Activated CD4-positive, alpha-beta T cell treated with anti-CD3 and anti-CD28 coated beads for 1 hour (primary cell): Measurements from ENCODE around the gene LRRK1.

ENCODE experiments used
- DNase-seq: peaks from one replicate; pipeline ENCODE4 v3.0.0-alpha.2; 2020

The LRRK1 gene

GRCh38 chr15:100940767-100941379 is 21.7 kb downstream of the LRRK1 start:
- DNase-seq = no peak

GRCh38 chr15:100941536-100941935 is 22.4 kb downstream of the LRRK1 start:
- no peak for DNase-seq

- DNase-seq = no peak
These were observed 23.7 kb downstream of the LRRK1 start for GRCh38 chr15:100942656-100943425.

- no peak for DNase-seq
These were observed 25.2 kb downstream of the LRRK1 start for GRCh38 chr15:100944244-100944895.

GRCh38 chr15:100944986-100945385 is 25.8 kb downstream of the LRRK1 start:
- no peak for DNase-seq

GRCh38 chr15:100947760-100948429 is 28.7 kb downstream of the LRRK1 start:
- DNase-seq = no peak

GRCh38 chr15:100948430-100948762 is 29.2 kb downstream of the LRRK1 start:
- DNase-seq = no peak

- no peak for DNase-seq
These were observed 30.5 kb downstream of the LRRK1 start for GRCh38 chr15:100949691-100950090.

- DNase-seq = no peak
These were observed 32.8 kb downstream of the LRRK1 start for GRCh38 chr15:100951965-100952364.

GRCh38 chr15:100952566-100952965 is 33.4 kb downstream of the LRRK1 start:
- no peak for DNase-seq

GRCh38 chr15:100958326-100959065 is 39.3 kb downstream of the LRRK1 start:
- DNase-seq = no peak

- DNase-seq = no peak
These were observed 40.2 kb downstream of the LRRK1 start for GRCh38 chr15:100959066-100960050.

GRCh38 chr15:100966997-100967396 is 47.8 kb downstream of the LRRK1 start:
- DNase-seq = no peak

GRCh38 chr15:100968050-100968966 is 49.2 kb downstream of the LRRK1 start:
- no peak for DNase-seq

- no peak for DNase-seq
These were observed 53.8 kb downstream of the LRRK1 start for GRCh38 chr15:100972975-100973350.

GRCh38 chr15:100973351-100974111 is 54.4 kb downstream of the LRRK1 start:
- DNase-seq = no peak

GRCh38 chr15:100975043-100975442 is 55.9 kb downstream of the LRRK1 start:
- DNase-seq = no peak

- no peak for DNase-seq
These were observed 61.4 kb downstream of the LRRK1 start for GRCh38 chr15:100980410-100981046.

GRCh38 chr15:100981086-100981485 is 61.9 kb downstream of the LRRK1 start:
- DNase-seq = no peak
